ENCODE results near the gene MMP28.

DNA sequence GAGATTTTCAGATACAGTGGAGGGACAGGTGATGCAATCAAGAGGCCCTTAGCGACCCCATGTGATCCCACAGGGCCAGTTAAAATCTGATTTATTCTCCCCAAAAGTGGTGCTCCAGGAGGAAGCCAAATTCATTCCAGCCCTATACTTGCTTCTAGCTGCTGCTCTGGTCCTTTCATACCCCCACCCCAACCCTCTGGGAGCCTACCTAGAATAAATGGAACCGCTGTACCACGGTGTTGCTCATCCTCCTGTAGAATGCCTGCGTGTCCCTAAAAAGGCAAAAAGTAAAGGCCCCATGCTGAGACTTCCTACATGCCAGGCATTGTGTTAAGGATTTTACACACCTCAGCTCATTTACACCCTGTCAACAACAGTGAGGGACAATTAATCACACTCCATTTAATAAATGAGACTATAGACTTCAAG is 66.0 kb downstream of the MMP28 start:
- TF ChIP-seq EZH2 (IDR thresholded peaks at IDR 0.05) (no peak), POLR2AphosphoS5 (IDR thresholded peaks at IDR 0.05; ENCODE audit: borderline replicate concordance, low read depth, low read length) (no peak)
